Measurements from ENCODE around the gene CXCL6. TPM values are rescaled to one million over a fixed set of nuclear protein-coding genes. Genes with fewer than 3 reads are reported as not detected.

Gene CXCL6
- 1.5 and 3.5 TPM in 2 replicates for total RNA-seq

DNA sequence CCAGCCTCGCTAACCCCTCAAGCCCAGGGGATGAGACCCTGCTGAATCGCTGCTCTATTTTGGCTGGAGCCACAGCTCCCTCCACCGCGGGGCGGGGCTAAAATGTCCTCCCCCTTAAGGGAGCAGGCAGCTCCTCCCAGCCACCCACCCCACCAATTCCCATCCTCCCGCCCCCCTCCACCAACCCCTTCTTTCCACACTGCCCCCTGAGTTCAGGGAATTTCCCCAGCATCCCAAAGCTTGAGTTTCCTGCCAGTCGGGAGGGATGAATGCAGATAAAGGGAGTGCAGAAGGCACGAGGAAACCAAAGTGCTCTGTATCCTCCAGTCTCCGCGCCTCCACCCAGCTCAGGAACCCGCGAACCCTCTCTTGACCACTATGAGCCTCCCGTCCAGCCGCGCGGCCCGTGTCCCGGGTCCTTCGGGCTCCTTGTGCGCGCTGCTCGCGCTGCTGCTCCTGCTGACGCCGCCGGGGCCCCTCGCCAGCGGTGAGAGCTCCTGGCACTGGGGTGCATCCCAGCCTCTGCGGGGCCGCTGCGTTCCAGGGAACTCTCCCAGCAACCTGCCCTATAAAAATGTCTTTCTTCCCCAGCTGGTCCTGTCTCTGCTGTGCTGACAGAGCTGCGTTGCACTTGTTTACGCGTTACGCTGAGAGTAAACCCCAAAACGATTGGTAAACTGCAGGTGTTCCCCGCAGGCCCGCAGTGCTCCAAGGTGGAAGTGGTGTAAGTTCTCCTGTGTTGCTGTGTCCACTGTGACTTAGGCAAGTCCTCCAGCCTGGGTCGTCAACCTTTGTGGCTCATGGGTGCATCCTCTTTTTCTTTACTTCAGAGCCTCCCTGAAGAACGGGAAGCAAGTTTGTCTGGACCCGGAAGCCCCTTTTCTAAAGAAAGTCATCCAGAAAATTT lies at the start of gene CXCL6:
TSS of gene CXCL6 (plus strand) at position 306 of the 907 bp plus-strand sequence. CDS start at position 379, 73 bp downstream.

DNA sequence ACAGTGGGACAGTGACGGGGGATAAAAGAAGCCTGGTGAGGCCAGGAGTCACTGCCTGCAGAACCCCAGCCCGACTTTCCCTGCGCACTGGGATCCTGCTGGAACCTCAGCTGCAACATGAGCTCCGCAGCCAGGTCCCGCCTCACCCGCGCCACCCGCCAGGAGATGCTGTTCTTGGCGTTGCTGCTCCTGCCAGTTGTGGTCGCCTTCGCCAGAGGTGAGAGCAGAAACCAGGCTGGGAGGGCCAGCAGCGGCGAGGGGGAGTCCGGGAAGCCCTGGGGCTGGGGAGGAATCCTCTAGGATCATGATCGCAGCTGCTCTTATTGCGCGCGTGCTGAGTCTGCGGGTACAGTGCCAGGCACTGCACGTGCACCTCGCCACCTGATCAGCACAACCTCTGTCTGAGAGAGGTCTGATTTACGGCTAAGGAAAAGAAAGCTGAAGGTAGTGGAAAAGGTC lies 16.8 kb downstream of the CXCL6 start, which contains the start of gene PF4V1:
TSS of gene PF4V1 (plus strand) at position 51 of the 459 bp plus-strand sequence. CDS start at position 118, 67 bp downstream.

DNA sequence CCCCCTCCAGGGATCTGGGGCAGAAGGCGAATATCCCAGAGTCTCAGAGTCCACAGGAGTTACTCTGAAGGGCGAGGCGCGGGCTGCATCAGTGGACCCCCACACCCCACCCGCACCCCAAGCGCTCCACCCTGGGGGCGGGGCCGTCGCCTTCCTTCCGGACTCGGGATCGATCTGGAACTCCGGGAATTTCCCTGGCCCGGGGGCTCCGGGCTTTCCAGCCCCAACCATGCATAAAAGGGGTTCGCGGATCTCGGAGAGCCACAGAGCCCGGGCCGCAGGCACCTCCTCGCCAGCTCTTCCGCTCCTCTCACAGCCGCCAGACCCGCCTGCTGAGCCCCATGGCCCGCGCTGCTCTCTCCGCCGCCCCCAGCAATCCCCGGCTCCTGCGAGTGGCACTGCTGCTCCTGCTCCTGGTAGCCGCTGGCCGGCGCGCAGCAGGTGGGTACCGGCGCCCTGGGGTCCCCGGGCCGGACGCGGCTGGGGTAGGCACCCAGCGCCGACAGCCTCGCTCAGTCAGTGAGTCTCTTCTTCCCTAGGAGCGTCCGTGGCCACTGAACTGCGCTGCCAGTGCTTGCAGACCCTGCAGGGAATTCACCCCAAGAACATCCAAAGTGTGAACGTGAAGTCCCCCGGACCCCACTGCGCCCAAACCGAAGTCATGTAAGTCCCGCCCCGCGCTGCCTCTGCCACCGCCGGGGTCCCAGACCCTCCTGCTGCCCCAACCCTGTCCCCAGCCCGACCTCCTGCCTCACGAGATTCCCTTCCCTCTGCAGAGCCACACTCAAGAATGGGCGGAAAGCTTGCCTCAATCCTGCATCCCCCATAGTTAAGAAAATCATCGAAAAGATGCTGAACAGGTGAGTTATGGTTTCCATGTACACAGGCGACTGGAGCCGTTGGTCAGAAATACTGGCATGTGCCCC lies 32.9 kb downstream of the CXCL6 start, which contains the start of gene CXCL1:
TSS of gene CXCL1 (plus strand) at position 264 of the 926 bp plus-strand sequence. CDS start at position 342, 78 bp downstream.

Other genes with a start within 250 kb of the CXCL6 start
- under 0.01 TPM in 2 replicates for gene RASSF6, start 216.2 kb upstream of the CXCL6 start, total RNA-seq
- gene CXCL8, start 96.1 kb upstream of the CXCL6 start, total RNA-seq: 0.58 and 6.3 TPM in 2 replicates
- 0.58 and 0.66 TPM in 2 replicates for gene PF4V1, start 16.6 kb downstream of the CXCL6 start, total RNA-seq
- 3.1 and 16.4 TPM in 2 replicates for gene CXCL1, start 32.7 kb downstream of the CXCL6 start, total RNA-seq
- 0.58 TPM in 1 of 2 replicates, not detected in the other for gene PF4, start 145.3 kb downstream of the CXCL6 start, total RNA-seq
- not detected in 2 replicates for gene PPBP, start 151.5 kb downstream of the CXCL6 start, total RNA-seq
- 0.73 and 0.83 TPM in 2 replicates for gene CXCL5, start 162.0 kb downstream of the CXCL6 start, total RNA-seq
- gene CXCL3, start 202.0 kb downstream of the CXCL6 start, total RNA-seq: 1.5 and 10.6 TPM in 2 replicates